Heart right ventricle (tissue), 16 donors: ENCODE results near the gene GRB10. TPM values are rescaled to one million over a fixed set of nuclear protein-coding genes. Genes with fewer than 3 reads are reported as not detected.

Experiments used
- ATAC-seq, 8 donors: fragments of 200-7000 bp; cut with Tn5 transposase; one replicate each; pipeline ENCODE4 v1.9.1; 2020; ENCODE audit warnings: mild to moderate bottlenecking in 8 of 8, moderate library complexity in 8 of 8, moderate number of reproducible peaks in 1 of 8
- DNase-seq, 2 donors: peaks; one replicate each; pipeline ENCODE4 v3.0.0-alpha.2; 2020
- H3K27ac ChIP-seq, 10 donors: fragments of 200-600 bp; sonication (generic) in 2 of 10; one replicate each; pipeline versions ENCODE4 v1.5.0 to v1.8.0; 2020 to 2022; ENCODE audit warnings: mild to moderate bottlenecking in 3 of 10
- H3K27me3 ChIP-seq, 7 donors: fragments of 200-600 bp; one replicate each; pipeline ENCODE4 v1.8.0; 2021 to 2022; ENCODE audit warnings: mild to moderate bottlenecking in 2 of 7
- H3K36me3 ChIP-seq, 9 donors: fragments of 200-600 bp; sonication (generic) in 1 of 9; one replicate each; pipeline versions ENCODE4 v1.5.0 to v1.8.0; 2020 to 2022; ENCODE audit warnings: mild to moderate bottlenecking in 2 of 9
- H3K4me1 ChIP-seq, 9 donors: fragments of 200-600 bp; sonication (generic) in 1 of 9; one replicate each; pipeline versions ENCODE4 v1.5.0 to v1.8.0; 2020 to 2022; ENCODE audit warnings: mild to moderate bottlenecking in 4 of 9
- H3K4me3 ChIP-seq, 10 donors: fragments of 200-600 bp; sonication (generic) in 2 of 10; one replicate each; pipeline versions ENCODE4 v1.5.0 to v1.8.0; 2020 to 2022; ENCODE audit warnings: mild to moderate bottlenecking in 7 of 10, moderate library complexity in 2 of 10
- H3K9me3 ChIP-seq, 11 donors: fragments of 200-600 bp in 10 of 11; sonication (generic) in 2 of 11; one replicate each; pipeline versions ENCODE4 v1.5.0 to v1.8.0; 2013 to 2022; ENCODE audit warnings: mild to moderate bottlenecking in 2 of 11, control low read depth in 1 of 11, moderate library complexity in 1 of 11
- WGBS, 2 donors: extraction: QIAGEN DNeasy Blood & Tissue Kit; methylation state at CpG; one replicate each; pipeline ENCODE4 v1.1.7; 2013; ENCODE audit warnings: inconsistent platforms in 1 of 2; 5-methylcytosine and 5-hydroxymethylcytosine counted together
- intact Hi-C, 10 donors: fragments of 100-400 bp; cut with DNase I; formaldehyde crosslinking; loops; one replicate each; pipeline versions ENCODE4 v1.11.1 to v1.14.2; 2022
- polyA plus RNA-seq, 2 donors: library from polyadenylated mRNA; stranded (reverse); fragments of 200-250 nt; gene quantifications; one replicate each; pipeline ENCODE4 v1.2.3, GENCODE V29; 2013
- total RNA-seq, 10 donors: library from RNA; stranded (reverse); fragmentation: NEBNext Ultra II Directional in 3 of 10; extraction: Animal tissue kit (Norgen Biotek cat#: 25700) in 3 of 10; gene quantifications; one replicate each; pipeline versions ENCODE4 v1.2.1 to v1.2.4, GENCODE V29; 2021 to 2023
- TF ChIP-seq, protein P1 (sequence below), 9 donors: fragments of 200-600 bp; sonication (generic) in 2 of 9; IDR thresholded peaks; one replicate each; pipeline versions ENCODE4 v1.5.0 to v1.8.0; 2021 to 2022; ENCODE audit warnings: antibody characterized with exemption in 9 of 9, mild to moderate bottlenecking in 5 of 9, moderate library complexity in 1 of 9
- donor health status: Arrhythmogenic right ventricular cardiomyopathy.
- donor health status: ischemic (EF 13 %, LVEDD 7.1; RV severe dilation, severe dysfunction).
- donor health status: healthy with polysubstance abuse.
- donor health status: DM: no; HTN: yes; CAD: no.
- donor health status: DM: no; HTN: no; CAD: no.
- donor health status: ischemic (EF 25% LVEDD 6.9; RV normal size, moderate dysfunction).
- donor health status: ischemic (EF 25% LVEDD 5.7; RV mildly dilated, moderate dysfunction).
- donor health status: healthy.
- donor health status: DM: yes; HTN: yes; CAD: no.
- donor health status: Ischemic cardiomyopathy.
- donor health status: ischemic (EF 35%, LVEDD 5.7; RV mildly dilated, moderate dysfunction).
- donor health status: nonischemic (EF 11% LVEDD 7.7; RV severe dilation, severe dysfunction).
- donor health status: DM: yes; HTN: yes; CAD: no.
- donor health status: PGD.
- donor health status: ischemic (EF 29% LVEDD 5.4; RV normal size, mild dysfunction).
- donor health status: nonischemic (EF 23%, LVEDD 6.1; RV moderate dilation, normal function).

Gene GRB10
- total and polyA plus RNA-seq, 12 donors, result 13.2 to 48.7 (median 29.6) TPM

GRCh38 chr7:50815138-50815537 lies 32.4 kb upstream of the GRB10 start:
- TF ChIP-seq, protein P1, sequence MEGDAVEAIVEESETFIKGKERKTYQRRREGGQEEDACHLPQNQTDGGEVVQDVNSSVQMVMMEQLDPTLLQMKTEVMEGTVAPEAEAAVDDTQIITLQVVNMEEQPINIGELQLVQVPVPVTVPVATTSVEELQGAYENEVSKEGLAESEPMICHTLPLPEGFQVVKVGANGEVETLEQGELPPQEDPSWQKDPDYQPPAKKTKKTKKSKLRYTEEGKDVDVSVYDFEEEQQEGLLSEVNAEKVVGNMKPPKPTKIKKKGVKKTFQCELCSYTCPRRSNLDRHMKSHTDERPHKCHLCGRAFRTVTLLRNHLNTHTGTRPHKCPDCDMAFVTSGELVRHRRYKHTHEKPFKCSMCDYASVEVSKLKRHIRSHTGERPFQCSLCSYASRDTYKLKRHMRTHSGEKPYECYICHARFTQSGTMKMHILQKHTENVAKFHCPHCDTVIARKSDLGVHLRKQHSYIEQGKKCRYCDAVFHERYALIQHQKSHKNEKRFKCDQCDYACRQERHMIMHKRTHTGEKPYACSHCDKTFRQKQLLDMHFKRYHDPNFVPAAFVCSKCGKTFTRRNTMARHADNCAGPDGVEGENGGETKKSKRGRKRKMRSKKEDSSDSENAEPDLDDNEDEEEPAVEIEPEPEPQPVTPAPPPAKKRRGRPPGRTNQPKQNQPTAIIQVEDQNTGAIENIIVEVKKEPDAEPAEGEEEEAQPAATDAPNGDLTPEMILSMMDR (IDR thresholded peaks at IDR 0.05), result no peak
- Histone ChIP-seq H3K27me3 (no peaks in the 10 kb centered on the region), H3K36me3 (no peaks in the 10 kb centered on the region), H3K4me1 (peaks cover 3 to 22% (median 11%) of the 10 kb centered on the region in 9 donors), H3K9me3 (no peaks in the 10 kb centered on the region), H3K27ac (no peak overlapping the region), H3K4me3 (no peak overlapping the region)
- ATAC-seq, result no peak
- DNase-seq, result no peak
- 95 to 98% methylated on average over 3 of the region's 3 CpGs for WGBS, 2 donors
- intact Hi-C loops, result no loop called here

- H3K36me3 ChIP-seq, result no peaks in the 10 kb centered on the region
- WGBS, 2 donors, result 74 to 77% methylated on average over 3 of the region's 3 CpGs
- DNase-seq (no peak), ATAC-seq (no peak)
- H3K27me3 ChIP-seq, result no peaks in the 10 kb centered on the region
- intact Hi-C loops, result no loop called here
- H3K9me3 ChIP-seq, result no peaks in the 10 kb centered on the region
- TF ChIP-seq, protein P1 (IDR thresholded peaks at IDR 0.05), result no peak
- H3K4me3 ChIP-seq, result no peak overlapping the region
- peaks cover 3 to 22% (median 11%) of the 10 kb centered on the region in 9 donors for H3K4me1 ChIP-seq
- no peak overlapping the region for H3K27ac ChIP-seq
These were observed 31.5 kb upstream of the GRB10 start for GRCh38 chr7:50814166-50814565.

DNA sequence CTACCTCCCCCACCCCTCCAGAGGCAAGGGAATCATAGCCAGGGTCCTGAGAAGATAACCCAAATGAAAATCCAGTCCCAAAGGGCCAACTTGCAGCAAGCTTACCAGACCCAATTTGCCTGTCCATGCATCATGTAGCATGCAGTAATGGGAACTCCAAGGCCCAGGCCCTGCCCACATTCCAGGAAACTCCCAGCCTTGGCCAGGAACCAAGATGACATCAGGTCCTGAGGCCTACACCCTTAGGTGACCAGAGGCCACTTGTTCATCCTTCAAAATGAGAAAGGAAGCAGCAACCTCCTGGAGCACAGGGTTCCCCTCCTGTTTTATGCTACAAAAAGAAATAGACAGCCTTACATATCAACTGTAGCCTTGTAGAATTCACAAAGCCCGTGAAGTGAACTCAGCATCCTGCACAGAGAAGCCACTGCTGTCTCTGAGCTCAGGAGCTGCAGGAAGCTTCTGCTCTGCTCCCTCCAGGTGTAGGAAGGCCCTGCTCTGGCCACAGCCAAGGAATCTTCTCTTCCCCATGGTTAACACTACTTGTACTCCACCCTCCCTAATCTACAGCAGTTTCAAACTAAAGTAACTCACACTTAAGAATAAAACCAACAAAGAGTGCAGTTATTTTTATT lies 30.3 kb upstream of the GRB10 start:
- intact Hi-C loops, result no loop called here
- TF ChIP-seq, protein P1 (IDR thresholded peaks at IDR 0.05), result no peak
- peak; percentile 91 to 99 (median 97) for ATAC-seq

DNA sequence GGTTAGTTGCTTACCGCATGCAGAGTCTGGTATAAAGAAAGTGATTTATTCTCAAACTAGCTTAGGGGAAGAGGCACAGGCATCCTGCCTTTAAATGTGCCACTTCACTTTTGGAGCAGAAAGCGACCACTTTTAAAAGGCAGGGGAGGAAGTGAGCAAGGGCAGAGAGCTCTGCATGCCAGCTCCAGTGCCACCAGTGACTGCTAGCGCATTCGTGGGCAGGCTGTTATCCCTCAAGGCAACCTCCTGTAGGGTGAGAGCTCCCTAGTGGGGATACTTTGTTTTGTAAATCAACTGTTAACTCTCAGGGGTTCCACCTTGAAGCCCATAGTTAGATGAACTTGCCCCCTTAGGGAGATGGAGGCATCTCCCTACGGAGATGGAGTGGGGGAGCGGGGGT lies 29.4 kb upstream of the GRB10 start:
- TF ChIP-seq, protein P1 (IDR thresholded peaks at IDR 0.05), result no peak
- intact Hi-C loops, result no loop called here
- Histone ChIP-seq H3K27me3 (no peaks in the 10 kb centered on the region), H3K27ac (peak overlapping the region in 4 of 10 donors; percentile 13 to 79 (median 56)), H3K4me1 (peaks cover 3 to 16% (median 11%) of the 10 kb centered on the region in 9 donors), H3K36me3 (no peaks in the 10 kb centered on the region), H3K9me3 (no peaks in the 10 kb centered on the region), H3K4me3 (no peak overlapping the region)
- DNase-seq (no peak), ATAC-seq (peak in 1 of 8 donors; percentile 25)
- WGBS, 2 donors, result 69 to 87% methylated on average over 6 of the region's 6 CpGs

More for the DNA sequence above, 30.3 kb upstream of the GRB10 start:
- H3K36me3 ChIP-seq, result no peaks in the 10 kb centered on the region
- no peaks in the 10 kb centered on the region for H3K9me3 ChIP-seq
- DNase-seq, result peak; percentile 66 to 92
- WGBS, 2 donors, result 29 to 32% methylated on average over 1 of the region's 1 CpG
- peak overlapping the region in 7 of 10 donors; percentile 13 to 79 (median 50) for H3K27ac ChIP-seq
- no peak overlapping the region for H3K4me3 ChIP-seq
- H3K4me1 ChIP-seq, result peaks cover 3 to 18% (median 11%) of the 10 kb centered on the region in 9 donors
- no peaks in the 10 kb centered on the region for H3K27me3 ChIP-seq
